Astrocyte (in vitro differentiated cells and primary cell): Measurements from ENCODE around the gene PCLO. TPM values are rescaled to one million over a fixed set of nuclear protein-coding genes. Genes with fewer than 3 reads are reported as not detected.

Source experiments
- DNase-seq: peaks from one replicate; pipeline ENCODE4 v3.0.0-alpha.2; 2010; ENCODE audit warnings: low read depth
- FAIRE-seq: peaks from 2 replicates; lab custom pipeline; 2011; peaks lifted over from hg19 to GRCh38; lab: Jason Lieb, UNC
- H2AFZ ChIP-seq: 2 replicates; pipeline ENCODE4 v1.6.0; 2012; ENCODE audit warnings: low read depth, low read length, inconsistent platforms
- H3K27ac ChIP-seq: 2 replicates; pipeline ENCODE4 v1.5.1; 2011; ENCODE audit warnings: low read depth, low read length, inconsistent platforms
- H3K27me3 ChIP-seq: 2 replicates; pipeline ENCODE4 v1.6.0; 2011; ENCODE audit warnings: low read length, inconsistent platforms; ENCODE audit not compliant: insufficient read depth
- H3K36me3 ChIP-seq: 2 replicates; pipeline ENCODE4 v1.5.1; 2011; ENCODE audit warnings: low read length, inconsistent platforms; ENCODE audit not compliant: insufficient read depth
- H3K4me1 ChIP-seq: 2 replicates; pipeline ENCODE4 v1.5.1; 2011; ENCODE audit warnings: low read length, inconsistent platforms; ENCODE audit not compliant: insufficient read depth
- H3K4me2 ChIP-seq: 2 replicates; pipeline ENCODE4 v1.6.0; 2012; ENCODE audit warnings: low read length, inconsistent platforms
- H3K4me3 ChIP-seq: 2 replicates; pipeline ENCODE4 v1.5.1; 2011; ENCODE audit warnings: low read depth, mild to moderate bottlenecking, low read length, inconsistent platforms; ENCODE audit not compliant: insufficient read depth
- H3K79me2 ChIP-seq: 2 replicates; pipeline ENCODE4 v1.6.0; 2012; ENCODE audit warnings: mild to moderate bottlenecking, low read length, inconsistent platforms; ENCODE audit not compliant: insufficient read depth
- H3K9ac ChIP-seq: 2 replicates; pipeline ENCODE4 v1.6.0; 2012; ENCODE audit warnings: mild to moderate bottlenecking, low read length, inconsistent platforms
- H3K9me3 ChIP-seq: 2 replicates; pipeline ENCODE4 v1.5.1; 2012; ENCODE audit warnings: low read depth, mild to moderate bottlenecking, low read length, inconsistent platforms; ENCODE audit not compliant: insufficient read depth
- H4K20me1 ChIP-seq: 2 replicates; pipeline ENCODE4 v1.6.0; 2012; ENCODE audit warnings: low read length, inconsistent platforms; ENCODE audit not compliant: insufficient read depth
- H3K27ac Mint-ChIP-seq: one replicate; pipeline ENCODE4 v1.8.0; 2021; ENCODE audit warnings: mild to moderate bottlenecking, mixed read lengths; ENCODE audit not compliant: unreplicated experiment
- H3K27me3 Mint-ChIP-seq: one replicate; pipeline ENCODE4 v1.8.0; 2021; ENCODE audit warnings: low read depth, mixed read lengths; ENCODE audit not compliant: unreplicated experiment
- H3K36me3 Mint-ChIP-seq: one replicate; pipeline ENCODE4 v1.8.0; 2021; ENCODE audit warnings: low read depth, mixed read lengths; ENCODE audit not compliant: unreplicated experiment
- H3K4me1 Mint-ChIP-seq: one replicate; pipeline ENCODE4 v1.8.0; 2021; ENCODE audit warnings: low read depth, mixed read lengths; ENCODE audit not compliant: unreplicated experiment
- H3K4me3 Mint-ChIP-seq: one replicate; pipeline ENCODE4 v1.8.0; 2021; ENCODE audit warnings: mild to moderate bottlenecking, moderate library complexity, mixed read lengths; ENCODE audit not compliant: unreplicated experiment
- H3K9me3 Mint-ChIP-seq: one replicate; pipeline ENCODE4 v1.8.0; 2021; ENCODE audit warnings: mild to moderate bottlenecking, mixed read lengths; ENCODE audit not compliant: unreplicated experiment
- CTCF ChIP-seq: IDR thresholded peaks from 2 replicates; pipeline ENCODE4 v1.5.1; 2011; ENCODE audit warnings: low read depth, mild to moderate bottlenecking, inconsistent platforms, low read length, moderate library complexity; ENCODE audit not compliant: insufficient read depth
- EZH2 ChIP-seq: IDR thresholded peaks from 2 replicates; pipeline ENCODE4 v1.6.1; 2012; ENCODE audit warnings: mild to moderate bottlenecking, low read length, inconsistent platforms; ENCODE audit not compliant: insufficient read depth
- total RNA-seq: library from RNA; stranded (reverse); gene quantifications from 2 replicates; pipeline ENCODE4 v1.2.1, GENCODE V29; 2021

Gene PCLO
- total RNA-seq, 1 donor from 2014 or later: 3.0 TPM

GRCh38 chr7:82839555-82839954 lies 323.1 kb downstream of the PCLO start:
- H3K9me3 ChIP-seq: no peaks in the 10 kb centered on the region
- H3K36me3 ChIP-seq: no peaks in the 10 kb centered on the region
- no peak for FAIRE-seq
- H3K4me1 ChIP-seq: no peaks in the 10 kb centered on the region
- no peak for DNase-seq
- H3K4me1 Mint-ChIP-seq: no peaks in the 10 kb centered on the region
- H3K9ac ChIP-seq: no peak overlapping the region
- TF ChIP-seq EZH2: no peak
- TF ChIP-seq CTCF: no peak
- no peak overlapping the region for H3K27ac Mint-ChIP-seq
- no peaks in the 10 kb centered on the region for H3K36me3 Mint-ChIP-seq
- no peak overlapping the region for H3K4me3 Mint-ChIP-seq
- H4K20me1 ChIP-seq: no peaks in the 10 kb centered on the region
- no peak overlapping the region for H3K4me2 ChIP-seq
- H2AFZ ChIP-seq: no peak overlapping the region
- no peak overlapping the region for H3K27ac ChIP-seq
- H3K27me3 ChIP-seq: no peaks in the 10 kb centered on the region
- H3K9me3 Mint-ChIP-seq: no peaks in the 10 kb centered on the region
- no peak overlapping the region for H3K4me3 ChIP-seq
- no peaks in the 10 kb centered on the region for H3K27me3 Mint-ChIP-seq
- H3K79me2 ChIP-seq: no peaks in the 10 kb centered on the region

GRCh38 chr7:82839063-82839462 lies 323.6 kb downstream of the PCLO start:
- H3K27ac Mint-ChIP-seq: no peak overlapping the region
- H3K36me3 Mint-ChIP-seq: no peaks in the 10 kb centered on the region
- H3K4me1 Mint-ChIP-seq: no peaks in the 10 kb centered on the region
- Histone ChIP-seq H3K27me3 (no peaks in the 10 kb centered on the region), H3K4me3 (no peak overlapping the region), H3K36me3 (no peaks in the 10 kb centered on the region), H3K27ac (no peak overlapping the region), H3K79me2 (no peaks in the 10 kb centered on the region), H3K9ac (no peak overlapping the region), H4K20me1 (no peaks in the 10 kb centered on the region), H2AFZ (no peak overlapping the region), H3K4me1 (no peaks in the 10 kb centered on the region), H3K4me2 (no peak overlapping the region), H3K9me3 (no peaks in the 10 kb centered on the region)
- H3K27me3 Mint-ChIP-seq: no peaks in the 10 kb centered on the region
- no peak for TF ChIP-seq EZH2
- no peak for TF ChIP-seq CTCF
- FAIRE-seq: no peak
- H3K4me3 Mint-ChIP-seq: no peak overlapping the region
- H3K9me3 Mint-ChIP-seq: no peaks in the 10 kb centered on the region
- DNase-seq: no peak

- DNase-seq (no peak), FAIRE-seq (no peak)
- TF ChIP-seq EZH2 (no peak), CTCF (no peak)
- no peaks in the 10 kb centered on the region for H3K9me3 Mint-ChIP-seq
- no peaks in the 10 kb centered on the region for H3K27me3 Mint-ChIP-seq
- no peak overlapping the region for H3K4me3 Mint-ChIP-seq
- no peaks in the 10 kb centered on the region for H3K4me1 Mint-ChIP-seq
- H2AFZ ChIP-seq: no peak overlapping the region
- H3K9me3 ChIP-seq: no peaks in the 10 kb centered on the region
- no peak overlapping the region for H3K4me3 ChIP-seq
- H3K9ac ChIP-seq: no peak overlapping the region
- H3K27ac ChIP-seq: no peak overlapping the region
- no peak overlapping the region for H3K27ac Mint-ChIP-seq
- H3K4me2 ChIP-seq: no peak overlapping the region
- H4K20me1 ChIP-seq: no peaks in the 10 kb centered on the region
- H3K79me2 ChIP-seq: no peaks in the 10 kb centered on the region
- no peaks in the 10 kb centered on the region for H3K36me3 Mint-ChIP-seq
- no peaks in the 10 kb centered on the region for H3K36me3 ChIP-seq
- H3K4me1 ChIP-seq: no peaks in the 10 kb centered on the region
- no peaks in the 10 kb centered on the region for H3K27me3 ChIP-seq
Observed at GRCh38 chr7:82838314-82838713, 324.4 kb downstream of the PCLO start.
